ENCODE measurements around the gene ADRA2B.

The ADRA2B gene

GRCh38 chr2:96115631-96116423 is 544 bp downstream of the ADRA2B start:
- DNase-seq: no peak

- DNase-seq: no peak
Observed at GRCh38 chr2:96114903-96115581, 1.3 kb downstream of the ADRA2B start.

- DNase-seq: no peak
Observed at GRCh38 chr2:96114546-96114902, 1.8 kb downstream of the ADRA2B start.

GRCh38 chr2:96113951-96114350 is 2.4 kb downstream of the ADRA2B start:
- DNase-seq: no peak

- DNase-seq: no peak
Observed at GRCh38 chr2:96113367-96113677, 3.0 kb downstream of the ADRA2B start.

GRCh38 chr2:96112501-96113366 is 3.6 kb downstream of the ADRA2B start:
- DNase-seq: no peak

- DNase-seq: no peak
Observed at GRCh38 chr2:96111823-96112500, 4.4 kb downstream of the ADRA2B start.

- no peak for DNase-seq
Observed at GRCh38 chr2:96111257-96111640, 5.1 kb downstream of the ADRA2B start.

- no peak for DNase-seq
Observed at GRCh38 chr2:96110621-96111256, 5.6 kb downstream of the ADRA2B start.

- DNase-seq: no peak
Observed at GRCh38 chr2:96109931-96110511, 6.3 kb downstream of the ADRA2B start.

- no peak for DNase-seq
Observed at GRCh38 chr2:96109361-96109680, 7.0 kb downstream of the ADRA2B start.

GRCh38 chr2:96108541-96109360 is 7.6 kb downstream of the ADRA2B start:
- DNase-seq: no peak

- no peak for DNase-seq
Observed at GRCh38 chr2:96108151-96108540, 8.2 kb downstream of the ADRA2B start.

- DNase-seq: no peak
Observed at GRCh38 chr2:96107708-96108065, 8.7 kb downstream of the ADRA2B start.

- no peak for DNase-seq
Observed at GRCh38 chr2:96106991-96107707, 9.2 kb downstream of the ADRA2B start.

GRCh38 chr2:96105994-96106715 is 10.2 kb downstream of the ADRA2B start:
- no peak for DNase-seq

GRCh38 chr2:96105152-96105915 is 11.0 kb downstream of the ADRA2B start:
- no peak for DNase-seq

- DNase-seq: no peak
Observed at GRCh38 chr2:96104487-96104861, 11.9 kb downstream of the ADRA2B start.

- DNase-seq: no peak
Observed at GRCh38 chr2:96103761-96104486, 12.4 kb downstream of the ADRA2B start.
